H9 (cell line): ENCODE measurements around the gene SRRM3. TPM values are rescaled to one million over a fixed set of nuclear protein-coding genes. Genes with fewer than 3 reads are reported as not detected.

Source experiments
- DNase-seq: peaks from one replicate; pipeline ENCODE4 v3.0.0-alpha.2; 2017
- H2AFZ ChIP-seq: one replicate; pipeline ENCODE4 v1.6.1; 2013; ENCODE audit warnings: mild to moderate bottlenecking, low read length, control low read depth, moderate library complexity
- H2AK5ac ChIP-seq: 2 replicates; pipeline ENCODE4 v1.6.1; 2013; ENCODE audit warnings: low read length, control low read depth, mixed read lengths; ENCODE audit not compliant: insufficient read length
- H2BK120ac ChIP-seq: one replicate; pipeline ENCODE4 v1.6.1; 2013; ENCODE audit warnings: low read depth, mild to moderate bottlenecking, low read length, control low read depth, inconsistent platforms; ENCODE audit not compliant: poor library complexity, severe bottlenecking
- H2BK12ac ChIP-seq: 2 replicates; pipeline ENCODE4 v1.6.1; 2013; ENCODE audit warnings: low read length, control low read depth, mixed read lengths, low read depth; ENCODE audit not compliant: insufficient read length
- H2BK15ac ChIP-seq: 2 replicates; pipeline ENCODE4 v1.6.1; 2013; ENCODE audit warnings: low read depth, low read length, control low read depth
- H2BK20ac ChIP-seq: one replicate; pipeline ENCODE4 v1.6.1; 2013; ENCODE audit warnings: low read depth, mild to moderate bottlenecking, low read length, control low read depth, inconsistent platforms; ENCODE audit not compliant: poor library complexity, severe bottlenecking
- H2BK5ac ChIP-seq: 2 replicates; pipeline ENCODE4 v1.6.1; 2013; ENCODE audit warnings: low read length, control low read depth, mixed read lengths; ENCODE audit not compliant: insufficient read length
- H3K14ac ChIP-seq: 2 replicates; pipeline ENCODE4 v1.6.1; 2013; ENCODE audit warnings: low read length, control low read depth; ENCODE audit not compliant: insufficient read depth
- H3K18ac ChIP-seq: 2 replicates; pipeline ENCODE4 v1.6.1; 2013; ENCODE audit warnings: low read depth, mild to moderate bottlenecking, mixed read lengths, low read length, control low read depth; ENCODE audit not compliant: insufficient read length
- H3K23ac ChIP-seq: 2 replicates; pipeline ENCODE4 v1.6.1; 2013; ENCODE audit warnings: low read length, control low read depth, mixed read lengths, low read depth; ENCODE audit not compliant: insufficient read length
- H3K23me2 ChIP-seq: 2 replicates; pipeline ENCODE4 v1.6.1; 2013; ENCODE audit warnings: low read depth, mild to moderate bottlenecking, mixed read lengths, low read length, control low read depth; ENCODE audit not compliant: insufficient read length, poor library complexity, severe bottlenecking
- H3K27ac ChIP-seq: 2 replicates; pipeline ENCODE4 v1.5.1; 2013; ENCODE audit warnings: low read length, control low read depth, mixed read lengths, low read depth; ENCODE audit not compliant: insufficient read length
- H3K27me3 ChIP-seq: 2 replicates; pipeline ENCODE4 v1.6.1; 2013; ENCODE audit warnings: low read length, control low read depth, inconsistent platforms; ENCODE audit not compliant: insufficient read depth
- H3K4ac ChIP-seq: 2 replicates; pipeline ENCODE4 v1.6.1; 2013; ENCODE audit warnings: low read depth, mild to moderate bottlenecking, control low read depth, inconsistent platforms, low read length, moderate library complexity
- H3K4me1 ChIP-seq: 2 replicates; pipeline ENCODE4 v1.6.1; 2013; ENCODE audit warnings: low read length, control low read depth, inconsistent platforms; ENCODE audit not compliant: insufficient read depth
- H3K4me2 ChIP-seq: 2 replicates; pipeline ENCODE4 v1.6.1; 2013; ENCODE audit warnings: low read length, control low read depth, mixed read lengths; ENCODE audit not compliant: insufficient read length, insufficient read depth
- H3K56ac ChIP-seq: 2 replicates; pipeline ENCODE4 v1.6.1; 2013; ENCODE audit warnings: low read depth, mild to moderate bottlenecking, mixed read lengths, low read length, control low read depth; ENCODE audit not compliant: insufficient read length
- H3K79me1 ChIP-seq: 2 replicates; pipeline ENCODE4 v1.6.1; 2013; ENCODE audit warnings: low read depth, mild to moderate bottlenecking, moderate library complexity, low read length, control low read depth, inconsistent platforms; ENCODE audit not compliant: insufficient read depth, poor library complexity, severe bottlenecking
- H3K79me2 ChIP-seq: 2 replicates; pipeline ENCODE4 v1.6.1; 2013; ENCODE audit warnings: low read length, control low read depth, inconsistent platforms; ENCODE audit not compliant: insufficient read depth
- H3K9ac ChIP-seq: 2 replicates; pipeline ENCODE4 v1.6.1; 2013; ENCODE audit warnings: low read length, control low read depth, mixed read lengths; ENCODE audit not compliant: insufficient read length; ENCODE audit errors: extremely low read depth
- H3K9me3 ChIP-seq: one replicate; pipeline ENCODE4 v1.6.1; 2013; ENCODE audit warnings: low read depth, low read length, inconsistent platforms; ENCODE audit not compliant: control insufficient read depth
- H3T11ph ChIP-seq: one replicate; pipeline ENCODE4 v1.6.1; 2013; ENCODE audit warnings: mild to moderate bottlenecking, low read length, control low read depth, inconsistent platforms
- H4K20me1 ChIP-seq: one replicate; pipeline ENCODE4 v1.6.1; 2013; ENCODE audit not compliant: control insufficient read depth, insufficient read length, insufficient read depth
- H4K5ac ChIP-seq: 2 replicates; pipeline ENCODE4 v1.6.1; 2013; ENCODE audit warnings: low read depth, mild to moderate bottlenecking, mixed read lengths, low read length, control low read depth; ENCODE audit not compliant: insufficient read length
- H4K8ac ChIP-seq: replicated peaks from 2 replicates; pipeline ENCODE4 v1.6.1; 2013; ENCODE audit warnings: low read length, control low read depth, mixed read lengths, low read depth; ENCODE audit not compliant: insufficient read length
- H4K91ac ChIP-seq: 2 replicates; pipeline ENCODE4 v1.6.1; 2013; ENCODE audit warnings: low read depth, mild to moderate bottlenecking, moderate library complexity, mixed read lengths, low read length, control low read depth; ENCODE audit not compliant: insufficient read length
- H3K27ac Mint-ChIP-seq, 3 experiments: 2 replicates in 2 of 3; 3 replicates in 1 of 3; pipeline ENCODE4 v1.8.0; 2020 to 2021; ENCODE audit warnings: mixed read lengths in 3 of 3, mild to moderate bottlenecking in 1 of 3, moderate library complexity in 1 of 3
- H3K27me3 Mint-ChIP-seq: 2 replicates; pipeline ENCODE4 v1.8.0; 2021; ENCODE audit warnings: low read depth, mild to moderate bottlenecking, moderate library complexity, mixed read lengths
- H3K36me3 Mint-ChIP-seq, 3 experiments: 2 replicates in 2 of 3; 3 replicates in 1 of 3; pipeline ENCODE4 v1.8.0; 2020 to 2021; ENCODE audit warnings: low read depth in 3 of 3, mixed read lengths in 3 of 3; ENCODE audit not compliant: insufficient read depth in 1 of 3
- H3K4me1 Mint-ChIP-seq, 2 experiments: 2 replicates each; pipeline ENCODE4 v1.8.0; 2020; ENCODE audit warnings: mixed read lengths in 2 of 2
- H3K4me3 Mint-ChIP-seq, 2 experiments: 2 replicates in 1 of 2; 3 replicates in 1 of 2; pipeline ENCODE4 v1.8.0; 2020 to 2021; ENCODE audit warnings: mild to moderate bottlenecking in 2 of 2, mixed read lengths in 2 of 2, moderate library complexity in 1 of 2
- H3K9me3 Mint-ChIP-seq, 2 experiments: 2 replicates in 1 of 2; 3 replicates in 1 of 2; pipeline ENCODE4 v1.8.0; 2020; ENCODE audit warnings: mild to moderate bottlenecking in 2 of 2, mixed read lengths in 2 of 2, moderate library complexity in 1 of 2
- WGBS: extraction: QIAGEN DNeasy Blood & Tissue Kit; methylation state at CpG from one replicate; pipeline ENCODE4 v1.1.7; 2013; ENCODE audit warnings: missing lambda C conversion rate, low lambda C conversion rate, mixed read lengths; ENCODE audit not compliant: insufficient read length; ENCODE audit errors: extremely low coverage; 5-methylcytosine and 5-hydroxymethylcytosine counted together
- total RNA-seq: library from RNA; stranded (reverse); gene quantifications from 2 replicates; pipeline ENCODE4 v1.2.1, GENCODE V29; 2021
- TF ChIP-seq, protein P1 (sequence below): fragments of 200-600 bp; sonication (generic); conservative IDR thresholded peaks from 3 replicates; pipeline ENCODE4 v1.8.0; 2021; ENCODE audit warnings: antibody characterized with exemption, mild to moderate bottlenecking

Gene SRRM3
- total RNA-seq, 1 experiment from 2014 or later: 11.0 TPM

DNA sequence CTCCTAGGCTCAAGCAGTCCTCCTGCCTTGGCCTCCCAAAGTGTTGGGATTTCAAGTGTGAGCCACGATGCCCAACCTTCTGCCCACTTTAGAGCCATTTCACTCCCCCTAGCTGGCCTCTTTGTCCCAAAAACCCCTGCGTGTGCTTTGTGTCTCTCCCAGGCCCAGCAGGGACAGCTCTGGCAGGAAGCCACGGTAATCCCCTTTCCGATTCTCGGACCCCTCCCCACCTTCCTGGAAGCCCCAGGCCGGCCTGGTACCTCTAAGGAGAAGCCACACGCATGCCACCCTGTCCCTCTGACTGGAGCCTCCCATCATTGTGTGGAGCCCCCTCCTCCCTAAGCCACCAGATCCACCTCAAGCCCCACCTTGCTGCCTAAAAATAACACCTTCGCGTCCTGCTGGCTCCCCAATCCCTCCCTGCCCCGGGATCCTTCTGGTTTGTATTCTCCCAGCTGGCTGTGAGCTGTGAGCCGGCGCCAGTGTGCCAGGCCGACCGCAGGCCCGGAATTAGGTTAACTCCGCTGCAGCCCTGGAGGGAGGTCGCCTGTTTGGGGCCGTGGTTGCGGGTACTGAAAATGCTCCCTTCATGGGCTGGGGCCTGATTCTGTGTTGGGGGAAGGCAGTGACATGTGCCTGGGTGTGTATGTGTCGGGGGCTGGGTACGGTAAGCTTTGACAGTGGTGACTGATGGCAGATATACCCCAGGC is 16.4 kb upstream of the SRRM3 start:
- no CpG with 5 or more reads among the region's 21 CpGs for WGBS
- H2BK5ac ChIP-seq: no peak overlapping the region
- peak overlapping the region; percentile 94 to 97 (median 96) for H3K27ac Mint-ChIP-seq
- H2BK120ac ChIP-seq: no peak overlapping the region
- no peaks in the 10 kb centered on the region for H3K9me3 Mint-ChIP-seq
- no peak overlapping the region for H3K27ac ChIP-seq
- H2AFZ ChIP-seq: no peak overlapping the region
- H3K4me2 ChIP-seq: no peak overlapping the region
- no peak overlapping the region for H2BK20ac ChIP-seq
- H4K8ac ChIP-seq: no peak overlapping the region
- H3K79me1 ChIP-seq: no peaks in the 10 kb centered on the region
- H3K56ac ChIP-seq: no peak overlapping the region
- H3K79me2 ChIP-seq: no peaks in the 10 kb centered on the region
- H3K23me2 ChIP-seq: no peaks in the 10 kb centered on the region
- peak overlapping the region; percentile 49 for H3K18ac ChIP-seq
- no peaks in the 10 kb centered on the region for H3K9me3 ChIP-seq
- peaks cover 10 to 18% of the 10 kb centered on the region in 2 experiments for H3K4me1 Mint-ChIP-seq
- H3K36me3 Mint-ChIP-seq: no peaks in the 10 kb centered on the region
- no peak overlapping the region for H2AK5ac ChIP-seq
- no peak overlapping the region for H3K9ac ChIP-seq
- no peak overlapping the region for H4K5ac ChIP-seq
- H3K27me3 Mint-ChIP-seq: no peaks in the 10 kb centered on the region; the same call in 1 of the 2 replicates
- no peak overlapping the region for H3K4ac ChIP-seq
- DNase-seq: peak; percentile 49
- H3K4me3 Mint-ChIP-seq: peak overlapping the region in 1 of 2 experiments; percentile 22; a peak in 3 of 5 replicates
- no peak overlapping the region for H2BK15ac ChIP-seq
- no peaks in the 10 kb centered on the region for H3K4me1 ChIP-seq
- H3K27me3 ChIP-seq: no peaks in the 10 kb centered on the region
- TF ChIP-seq, protein P1, sequence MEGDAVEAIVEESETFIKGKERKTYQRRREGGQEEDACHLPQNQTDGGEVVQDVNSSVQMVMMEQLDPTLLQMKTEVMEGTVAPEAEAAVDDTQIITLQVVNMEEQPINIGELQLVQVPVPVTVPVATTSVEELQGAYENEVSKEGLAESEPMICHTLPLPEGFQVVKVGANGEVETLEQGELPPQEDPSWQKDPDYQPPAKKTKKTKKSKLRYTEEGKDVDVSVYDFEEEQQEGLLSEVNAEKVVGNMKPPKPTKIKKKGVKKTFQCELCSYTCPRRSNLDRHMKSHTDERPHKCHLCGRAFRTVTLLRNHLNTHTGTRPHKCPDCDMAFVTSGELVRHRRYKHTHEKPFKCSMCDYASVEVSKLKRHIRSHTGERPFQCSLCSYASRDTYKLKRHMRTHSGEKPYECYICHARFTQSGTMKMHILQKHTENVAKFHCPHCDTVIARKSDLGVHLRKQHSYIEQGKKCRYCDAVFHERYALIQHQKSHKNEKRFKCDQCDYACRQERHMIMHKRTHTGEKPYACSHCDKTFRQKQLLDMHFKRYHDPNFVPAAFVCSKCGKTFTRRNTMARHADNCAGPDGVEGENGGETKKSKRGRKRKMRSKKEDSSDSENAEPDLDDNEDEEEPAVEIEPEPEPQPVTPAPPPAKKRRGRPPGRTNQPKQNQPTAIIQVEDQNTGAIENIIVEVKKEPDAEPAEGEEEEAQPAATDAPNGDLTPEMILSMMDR: no peak
- H3T11ph ChIP-seq: no peak overlapping the region
- H4K20me1 ChIP-seq: no peaks in the 10 kb centered on the region
- peak overlapping the region; percentile 23 for H3K14ac ChIP-seq
- H4K91ac ChIP-seq: no peak overlapping the region
- H3K23ac ChIP-seq: no peak overlapping the region
- no peak overlapping the region for H2BK12ac ChIP-seq
